ENCODE measurements around the gene F11R. TPM values are rescaled to one million over a fixed set of nuclear protein-coding genes. Genes with fewer than 3 reads are reported as not detected.
"Not testable (repeated sequence)": the region's sequence is repeated elsewhere in the genome, so short reads cannot be mapped to it uniquely, and the experiment has no call there.

The F11R gene
- polyA plus RNA-seq, 3 donors: 73.1 to 94.2 (median 82.1) TPM

- not testable (repeated sequence) for DNase-seq (ENCODE audit: extremely low read depth in 1 of 11, low read depth in 9 of 11, low spot score in 4 of 11)
Measured at GRCh38 chr1:161019111-161019660, 1.8 kb downstream of the F11R start.

DNA sequence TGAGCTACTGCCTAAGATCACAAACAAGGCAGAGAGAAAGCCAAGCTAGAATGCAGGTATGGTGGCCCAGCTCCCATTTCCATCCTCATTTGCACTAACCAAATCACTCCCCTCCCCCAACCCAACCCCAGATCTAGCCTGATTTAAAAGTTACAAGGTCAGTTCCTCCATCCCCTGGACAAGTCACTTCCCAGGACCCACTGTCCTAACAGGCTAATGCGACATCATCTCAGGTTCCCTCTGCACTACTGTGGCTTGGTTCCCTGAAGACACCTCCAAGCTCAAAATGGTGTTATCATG is 2.4 kb downstream of the F11R start:
- no peak for DNase-seq (ENCODE audit: extremely low read depth in 1 of 11, low read depth in 9 of 11, low spot score in 4 of 11)

GRCh38 chr1:161017756-161018630 is 3.0 kb downstream of the F11R start:
- DNase-seq (ENCODE audit: extremely low read depth in 1 of 11, low read depth in 9 of 11, low spot score in 4 of 11): no peak

DNA sequence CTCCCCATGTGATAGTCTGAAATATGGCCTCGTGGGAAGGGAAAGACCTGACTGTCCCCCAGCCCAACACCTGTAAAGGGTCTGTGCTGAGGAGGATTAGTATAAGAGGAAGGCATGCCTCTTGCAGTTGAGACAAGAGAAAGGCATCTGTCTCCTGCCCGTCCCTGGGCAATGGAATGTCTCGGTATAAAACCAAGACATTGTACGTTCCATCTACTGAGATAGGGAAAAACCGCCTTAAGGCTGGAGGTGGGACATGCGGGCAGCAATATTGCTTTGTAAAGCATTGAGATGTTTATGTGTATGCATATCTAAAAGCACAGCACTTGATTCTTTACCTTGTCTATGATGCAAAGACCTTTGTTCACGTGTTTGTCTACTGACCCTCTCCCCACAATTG is 3.8 kb downstream of the F11R start:
- DNase-seq (ENCODE audit: extremely low read depth in 1 of 11, low read depth in 9 of 11, low spot score in 4 of 11): not testable (repeated sequence)

DNA sequence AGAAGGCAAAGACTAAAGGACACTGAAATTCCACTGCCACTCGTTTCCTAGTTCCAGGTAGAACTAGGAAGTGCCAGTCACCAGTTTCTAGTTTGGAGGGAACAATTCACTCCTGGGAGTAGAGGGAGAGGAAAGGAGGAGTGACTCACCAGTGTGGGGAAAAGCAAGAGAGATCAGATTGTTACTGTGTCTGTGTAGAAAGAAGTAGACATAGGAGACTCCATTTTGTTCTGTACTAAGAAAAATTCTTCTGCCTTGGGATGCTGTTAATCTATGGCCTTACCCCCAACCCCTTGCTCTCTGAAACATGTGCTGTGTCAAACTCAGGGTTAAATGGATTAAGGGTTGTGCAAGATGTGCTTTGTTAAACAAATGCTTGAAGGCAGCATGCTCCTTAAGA is 4.3 kb downstream of the F11R start:
- not testable (repeated sequence) for DNase-seq (ENCODE audit: extremely low read depth in 1 of 11, low read depth in 9 of 11, low spot score in 4 of 11)

GRCh38 chr1:161013488-161014230 is 7.3 kb downstream of the F11R start:
- DNase-seq (ENCODE audit: extremely low read depth in 1 of 11, low read depth in 9 of 11, low spot score in 4 of 11): peak in 5 of 11 donors; percentile 41 to 64 (median 45)

DNA sequence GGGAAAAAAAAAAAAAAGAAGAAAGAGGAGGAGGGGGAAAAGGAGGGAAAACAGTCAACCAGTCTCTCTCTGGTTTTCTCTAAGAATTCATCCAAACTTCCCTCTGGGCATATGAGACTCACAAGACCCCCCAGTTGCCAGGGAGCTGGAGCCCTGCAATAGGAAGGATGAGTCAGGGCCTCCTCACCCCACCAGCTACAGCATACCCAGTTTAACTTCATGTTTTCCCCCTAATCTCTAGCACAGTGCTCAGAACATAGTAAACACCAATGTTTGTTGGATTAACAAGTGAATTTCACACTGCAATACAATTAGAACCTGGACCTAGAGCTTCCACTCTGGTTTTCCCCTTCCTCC is 7.8 kb downstream of the F11R start:
- no peak for DNase-seq (ENCODE audit: extremely low read depth in 1 of 11, low read depth in 9 of 11, low spot score in 4 of 11)

DNA sequence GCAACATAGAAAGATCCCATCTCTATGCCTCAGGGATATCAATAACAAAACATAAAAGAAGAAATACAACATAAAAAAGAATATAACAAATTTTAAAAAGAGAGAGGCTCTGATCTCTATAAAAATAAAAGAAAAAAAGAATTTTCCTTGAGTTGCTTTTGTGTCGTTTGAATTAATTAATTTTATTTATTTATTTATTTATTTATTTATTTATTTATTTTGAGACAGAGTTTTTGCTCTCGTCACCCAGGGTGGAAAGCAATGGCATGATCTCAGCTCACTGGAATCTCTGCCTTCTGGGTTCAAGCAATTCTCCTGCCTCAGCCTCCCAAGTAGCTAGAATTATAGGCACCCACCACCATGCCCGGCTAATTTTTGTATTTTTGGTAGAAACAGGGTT is 8.5 kb downstream of the F11R start:
- no peak for DNase-seq (ENCODE audit: extremely low read depth in 1 of 11, low read depth in 9 of 11, low spot score in 4 of 11)

DNA sequence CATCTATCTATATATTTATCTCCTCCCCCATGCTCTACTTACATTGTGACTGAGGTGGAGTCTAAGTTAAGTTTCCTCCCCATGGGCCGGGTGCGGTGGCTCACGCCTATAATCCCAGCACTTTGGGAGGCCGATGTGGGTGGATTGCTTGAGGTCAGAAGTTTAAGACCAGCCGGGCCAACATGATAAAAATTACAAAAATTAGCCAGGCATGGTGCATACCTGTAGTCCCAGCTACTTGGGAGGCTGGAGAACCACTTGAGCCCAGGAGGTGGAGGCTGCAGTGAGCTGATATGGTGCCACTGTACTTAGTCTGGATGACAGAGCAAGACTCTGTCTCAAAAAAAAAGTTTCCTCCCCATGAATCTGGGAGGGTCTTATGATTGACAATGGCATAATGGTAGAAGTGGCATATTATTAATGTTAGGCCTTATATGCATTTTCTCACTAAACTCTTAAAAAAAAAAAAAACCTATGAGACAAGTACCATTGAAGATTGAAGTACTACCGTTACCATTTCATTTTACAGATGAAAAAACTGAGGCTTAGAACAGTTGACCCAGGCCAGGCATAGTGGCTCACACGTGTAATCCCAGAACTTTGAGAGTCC is 11.2 kb downstream of the F11R start:
- DNase-seq (ENCODE audit: extremely low read depth in 1 of 11, low read depth in 9 of 11, low spot score in 4 of 11): no peak

DNA sequence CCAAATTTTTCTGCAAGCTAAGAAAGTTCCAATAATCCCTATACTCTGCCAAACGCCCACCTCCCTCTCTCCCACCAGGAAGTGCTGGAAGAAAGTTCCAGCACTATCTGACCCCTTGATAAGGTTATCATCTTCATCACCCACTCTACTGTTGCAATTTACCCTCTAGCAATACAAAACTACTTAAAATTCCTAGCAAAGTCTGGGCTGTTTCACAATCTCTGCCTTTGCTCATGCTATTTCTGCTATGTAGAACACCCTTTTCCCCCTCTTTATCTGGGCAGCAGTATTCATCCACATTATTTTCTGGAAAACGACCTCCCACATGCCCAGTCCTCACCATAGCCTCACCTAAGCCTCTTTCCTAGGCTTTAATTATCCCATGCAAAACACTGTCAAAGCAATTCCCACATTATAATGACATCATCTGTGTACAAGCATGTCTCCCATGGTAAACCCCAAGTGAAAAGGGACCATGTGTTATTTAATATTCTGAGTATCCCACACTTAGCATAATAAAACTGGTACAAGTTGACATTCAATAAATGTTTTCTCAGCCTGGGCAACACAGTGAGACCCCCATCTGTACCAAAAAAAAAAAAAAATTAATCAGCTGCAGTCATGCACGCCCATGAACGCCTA is 12.0 kb downstream of the F11R start:
- no peak for DNase-seq (ENCODE audit: extremely low read depth in 1 of 11, low read depth in 9 of 11, low spot score in 4 of 11)

DNA sequence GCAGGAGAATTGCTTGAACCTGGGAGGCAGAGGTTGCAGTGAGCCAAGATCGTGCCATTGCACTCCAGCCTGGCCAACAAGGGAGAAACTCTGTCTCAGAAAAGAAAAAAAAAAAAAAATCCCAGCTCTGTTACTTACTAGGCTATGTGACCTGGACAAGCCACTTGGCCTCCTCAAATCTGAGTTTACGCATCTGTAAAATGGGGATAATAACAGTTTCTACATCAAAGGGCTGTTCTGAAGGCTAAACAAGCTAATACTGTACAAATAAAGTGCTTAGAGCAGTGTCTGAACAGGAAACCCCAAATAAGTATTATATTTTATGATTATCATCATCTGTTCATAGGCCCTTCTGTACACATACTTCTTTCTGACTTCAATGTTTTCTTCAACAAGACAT is 13.6 kb downstream of the F11R start:
- no peak for DNase-seq (ENCODE audit: extremely low read depth in 1 of 11, low read depth in 9 of 11, low spot score in 4 of 11)

- DNase-seq (ENCODE audit: extremely low read depth in 1 of 11, low read depth in 9 of 11, low spot score in 4 of 11): no peak
Measured at GRCh38 chr1:161006563-161006962, 14.4 kb downstream of the F11R start.

DNA sequence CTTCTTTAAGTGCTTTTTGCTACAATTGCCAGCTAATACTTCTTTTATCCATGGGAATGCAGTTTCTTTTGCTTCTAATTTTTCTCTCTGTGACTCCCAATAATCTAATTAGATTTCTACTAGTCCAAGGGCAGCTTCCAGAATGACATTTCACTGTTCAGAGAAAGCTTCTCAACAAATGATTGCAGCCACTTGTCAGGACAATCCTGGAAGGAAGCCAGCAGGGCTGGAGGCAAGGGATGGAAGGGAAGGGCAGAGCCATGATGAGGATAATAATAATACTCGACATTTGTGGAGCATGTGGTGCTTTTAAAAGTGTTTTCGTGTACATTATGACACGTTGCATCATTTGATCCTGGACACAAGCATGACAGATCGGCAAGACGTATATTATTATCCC is 19.4 kb downstream of the F11R start:
- no peak for DNase-seq (ENCODE audit: extremely low read depth in 1 of 11, low read depth in 9 of 11, low spot score in 4 of 11)

GRCh38 chr1:161000736-161001480 is 20.0 kb downstream of the F11R start:
- no peak for DNase-seq (ENCODE audit: extremely low read depth in 1 of 11, low read depth in 9 of 11, low spot score in 4 of 11)

GRCh38 chr1:160999376-160999775 is 21.6 kb downstream of the F11R start:
- no peak for DNase-seq (ENCODE audit: extremely low read depth in 1 of 11, low read depth in 9 of 11, low spot score in 4 of 11)

DNA sequence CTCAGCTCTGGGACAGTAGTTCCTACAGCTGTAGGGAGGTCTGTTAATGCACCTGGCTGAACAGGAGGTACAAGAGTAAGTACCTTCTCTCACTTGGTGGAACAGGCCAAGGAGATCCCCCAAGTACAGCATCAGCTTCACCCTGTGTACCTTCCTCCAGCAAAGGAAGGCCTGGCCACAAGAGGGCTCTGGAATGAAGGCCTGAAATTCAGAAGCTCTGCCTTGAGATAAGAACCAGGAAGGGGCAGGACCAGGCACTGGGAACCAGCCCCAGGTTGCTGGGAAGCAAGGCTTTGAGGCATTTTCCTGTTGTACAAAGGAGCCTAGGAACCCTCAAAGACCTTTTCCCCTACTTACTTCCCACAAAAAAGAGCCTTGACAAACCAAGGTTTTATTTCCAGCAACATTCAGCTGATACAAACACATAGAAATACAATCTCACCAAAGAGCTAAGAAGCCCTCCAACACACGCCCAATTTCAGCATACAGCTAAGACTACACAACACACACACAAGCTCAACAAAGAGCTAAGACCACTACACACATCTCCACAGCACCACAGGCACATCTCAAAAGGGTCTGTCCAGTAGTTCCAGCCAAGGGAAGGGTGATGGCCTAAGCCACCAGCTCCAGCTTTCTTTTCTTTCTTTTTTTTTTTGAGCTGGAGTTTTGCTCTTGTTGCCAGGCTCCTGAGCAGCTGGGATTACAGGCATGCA is 23.5 kb downstream of the F11R start:
- DNase-seq (ENCODE audit: extremely low read depth in 1 of 11, low read depth in 9 of 11, low spot score in 4 of 11): no peak

GRCh38 chr1:160996178-160996577 is 24.8 kb downstream of the F11R start:
- DNase-seq (ENCODE audit: extremely low read depth in 1 of 11, low read depth in 9 of 11, low spot score in 4 of 11): no peak

- DNase-seq (ENCODE audit: extremely low read depth in 1 of 11, low read depth in 9 of 11, low spot score in 4 of 11): no peak
Measured at GRCh38 chr1:160993544-160994193, 27.3 kb downstream of the F11R start.
